Measurements from ENCODE around the gene PNPLA7.
"Not testable (repeated sequence)": the region's sequence is repeated elsewhere in the genome, so short reads cannot be mapped to it uniquely, and the experiment has no call there.

PNPLA7 gene

GRCh38 chr9:137478962-137479861, 71.0 kb downstream of the PNPLA7 start:
- DNase-seq (ENCODE audit: low read depth), result peak; percentile 20

DNA sequence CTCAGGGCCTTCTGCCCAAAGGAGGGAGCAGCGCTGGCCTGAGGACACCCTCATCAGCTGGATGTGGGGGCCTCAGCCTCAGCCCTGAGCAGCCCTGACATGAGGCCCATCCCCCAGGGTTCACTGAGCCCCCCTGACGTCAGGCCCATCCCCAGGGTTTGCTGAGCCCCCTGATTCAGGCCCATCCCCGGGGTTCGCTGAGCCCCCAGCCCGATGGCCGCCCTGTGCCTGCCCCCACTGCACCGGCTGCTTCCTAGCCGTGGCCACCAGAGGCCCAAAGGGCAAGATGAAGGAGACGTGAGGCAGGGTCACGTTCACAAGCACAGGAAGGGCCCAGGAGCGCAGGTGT, 71.6 kb downstream of the PNPLA7 start:
- DNase-seq (ENCODE audit: low read depth), result no peak

DNA sequence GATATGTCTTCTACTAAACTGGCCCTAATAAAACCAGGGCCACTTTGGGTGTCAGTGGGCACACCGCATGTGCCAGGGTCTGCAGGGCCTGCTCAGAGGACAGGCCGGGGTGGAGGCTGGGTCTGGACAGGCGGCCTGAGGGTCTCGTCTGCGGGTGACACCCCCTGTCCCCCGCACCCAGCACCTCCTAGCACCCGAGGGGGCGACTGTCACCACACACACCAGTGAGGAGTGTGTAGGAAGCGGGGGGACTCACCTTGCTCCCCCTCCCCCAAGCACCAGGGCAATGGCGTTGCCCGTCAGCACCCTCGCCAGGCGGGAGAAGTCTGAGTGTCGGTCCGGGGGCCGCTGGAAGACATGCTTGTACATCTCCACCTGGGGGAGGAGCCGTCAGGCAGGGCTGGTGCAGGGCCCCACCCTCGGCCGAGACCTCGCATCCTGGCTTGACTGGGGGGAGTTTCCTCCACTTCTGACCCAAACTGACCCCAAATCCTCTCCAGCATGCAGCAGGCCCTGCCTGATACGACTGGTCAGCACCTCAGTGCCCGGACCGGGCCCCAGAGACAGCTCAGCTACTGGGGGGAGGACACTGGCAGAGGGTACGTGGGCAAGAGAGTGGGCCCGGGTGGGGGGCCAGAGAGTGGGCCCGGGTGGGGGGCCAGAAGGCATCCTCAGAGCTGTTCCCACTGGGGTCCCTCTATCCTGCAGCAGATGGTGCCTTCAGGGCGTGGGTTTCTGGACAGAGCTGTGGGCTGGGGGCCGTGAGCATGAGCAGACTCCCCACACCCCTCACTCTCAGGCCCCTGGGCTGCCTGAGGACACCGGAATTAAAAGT, 72.2 kb downstream of the PNPLA7 start:
- DNase-seq (ENCODE audit: low read depth), result no peak

DNA sequence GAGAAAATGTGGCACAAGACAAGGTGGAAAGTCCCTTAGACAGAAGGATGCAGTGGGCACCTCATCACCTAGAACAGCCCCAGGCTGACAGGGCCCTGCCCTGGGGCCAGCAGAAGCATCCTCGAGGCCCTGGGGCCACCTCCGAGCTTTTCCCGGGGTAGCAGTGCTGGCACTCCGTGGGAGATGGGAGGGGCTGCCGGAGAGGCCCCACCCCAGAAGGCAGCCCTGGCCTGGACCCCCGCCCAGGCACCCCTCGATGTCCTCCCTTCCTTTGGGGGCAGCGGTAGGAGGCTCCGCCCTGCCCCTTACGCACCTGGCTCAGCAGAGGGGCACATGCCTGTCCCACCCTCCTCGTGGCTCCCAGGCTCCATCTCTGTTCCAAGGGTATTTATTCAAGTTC, 73.3 kb downstream of the PNPLA7 start:
- DNase-seq (ENCODE audit: low read depth), result no peak

DNA sequence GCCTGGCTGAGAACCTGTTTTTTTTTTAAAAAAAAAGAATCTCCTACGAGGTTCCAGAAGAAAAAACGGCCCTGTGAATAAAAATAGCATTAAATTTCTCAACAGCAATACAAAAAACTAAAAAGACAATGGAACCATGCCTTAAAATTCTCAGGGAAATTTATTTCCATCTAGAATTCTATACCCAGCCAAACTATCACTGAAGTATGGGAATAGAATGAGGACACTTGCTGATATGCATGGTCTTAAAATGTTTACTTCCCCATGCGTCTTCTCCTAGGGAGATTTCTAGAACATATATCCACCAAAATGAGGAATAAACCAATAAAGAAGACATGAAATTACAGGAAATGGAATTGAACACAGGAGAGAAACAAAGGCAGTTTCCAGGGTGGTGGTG, 74.5 kb downstream of the PNPLA7 start:
- DNase-seq (ENCODE audit: low read depth), result no peak

GRCh38 chr9:137474271-137474670, 75.9 kb downstream of the PNPLA7 start:
- no peak for DNase-seq (ENCODE audit: low read depth)

DNA sequence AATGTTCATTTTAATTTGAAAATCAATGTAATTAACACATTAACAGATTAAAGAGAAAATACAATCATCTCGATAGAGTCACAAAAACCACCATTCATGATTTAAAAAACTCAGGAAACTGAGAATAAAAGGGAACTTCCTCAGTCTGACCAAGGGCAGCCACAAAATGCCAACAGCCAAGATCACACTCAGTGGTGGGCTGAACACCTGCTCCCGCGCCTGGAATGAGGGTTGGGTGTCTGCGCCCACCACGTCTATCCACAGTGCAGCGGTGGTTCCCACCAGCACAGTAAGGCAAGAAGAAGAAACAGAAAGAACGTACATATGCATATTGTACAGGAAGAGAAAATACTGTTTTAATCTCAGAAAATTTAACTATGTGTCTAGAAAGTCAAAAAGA, 79.4 kb downstream of the PNPLA7 start:
- no peak for DNase-seq (ENCODE audit: low read depth)

GRCh38 chr9:137467896-137468295, 82.3 kb downstream of the PNPLA7 start:
- no peak for DNase-seq (ENCODE audit: low read depth)

- no peak for DNase-seq (ENCODE audit: low read depth)
Measured at GRCh38 chr9:137467161-137467581, 83.0 kb downstream of the PNPLA7 start.

GRCh38 chr9:137466389-137467085, 83.7 kb downstream of the PNPLA7 start:
- DNase-seq (ENCODE audit: low read depth), result not testable (repeated sequence)

DNA sequence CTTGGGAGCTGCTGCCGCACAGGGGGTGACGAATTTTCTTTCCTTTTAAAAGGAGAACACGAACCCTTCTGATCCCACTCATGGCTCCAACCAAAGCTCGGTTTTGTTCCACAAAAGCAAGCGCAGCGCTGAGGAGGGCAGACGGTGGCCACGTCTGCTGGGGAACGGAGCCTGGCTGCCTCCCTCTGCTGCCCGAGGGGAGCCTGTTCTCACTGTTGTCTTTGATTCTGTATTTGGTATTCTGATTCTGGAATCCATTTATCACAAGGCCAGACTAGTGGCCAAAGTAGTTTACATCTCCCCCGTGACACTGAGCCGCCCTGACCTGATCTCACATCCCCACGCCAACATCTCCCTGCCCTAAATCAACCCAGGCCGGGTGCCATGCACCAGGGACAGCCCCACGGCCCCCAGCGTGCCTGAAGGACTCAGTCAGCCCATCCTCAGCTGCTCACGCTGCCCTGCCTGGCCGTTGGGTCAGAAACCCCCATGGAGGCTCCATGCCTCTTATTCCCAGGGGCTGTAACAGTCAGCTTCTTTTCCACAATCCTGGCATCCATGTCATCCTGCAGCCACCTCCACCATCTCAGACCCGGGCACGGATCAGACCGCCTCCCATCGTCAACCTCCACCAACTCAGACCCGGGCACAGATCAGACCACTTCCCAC, 84.3 kb downstream of the PNPLA7 start:
- no peak for DNase-seq (ENCODE audit: low read depth)

DNA sequence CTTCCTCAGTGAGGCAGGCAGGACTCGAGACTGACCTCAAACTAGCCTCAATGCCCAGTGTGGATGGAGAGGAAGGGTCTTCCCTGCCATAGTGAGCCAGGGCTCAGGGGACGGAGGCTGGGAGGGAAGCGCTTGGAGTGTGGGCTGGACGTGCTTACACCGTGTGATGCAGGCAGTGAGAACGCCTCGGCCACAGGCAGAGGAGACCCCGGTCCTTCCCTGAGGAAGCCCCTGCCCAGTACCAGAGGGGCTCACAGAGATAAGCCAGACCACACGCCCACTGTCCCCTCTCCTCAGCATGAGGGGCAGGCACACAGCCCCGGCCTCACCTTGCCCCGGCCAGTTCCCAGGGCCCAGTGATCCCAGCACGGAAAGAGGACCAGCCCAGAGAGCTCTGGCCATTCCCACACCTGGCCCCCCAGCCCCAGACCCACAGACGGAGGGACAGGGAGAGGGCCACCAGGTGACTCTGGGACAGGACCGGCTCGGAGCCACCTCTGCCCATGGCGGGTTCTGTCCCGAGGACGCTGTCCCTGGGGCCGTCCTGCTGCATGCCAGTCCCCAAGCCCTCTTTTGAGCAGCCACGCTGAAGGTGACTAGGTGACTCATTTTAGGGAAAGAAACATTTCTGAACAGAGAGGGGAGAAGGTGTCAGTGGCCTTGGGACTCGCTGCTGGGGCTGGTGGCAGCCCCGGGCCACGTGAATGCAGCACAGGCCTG, 85.0 kb downstream of the PNPLA7 start:
- DNase-seq (ENCODE audit: low read depth), result no peak

- no peak for DNase-seq (ENCODE audit: low read depth)
Measured at GRCh38 chr9:137464291-137464999, 85.8 kb downstream of the PNPLA7 start.

GRCh38 chr9:137463931-137464290, 86.3 kb downstream of the PNPLA7 start:
- no peak for DNase-seq (ENCODE audit: low read depth)

DNA sequence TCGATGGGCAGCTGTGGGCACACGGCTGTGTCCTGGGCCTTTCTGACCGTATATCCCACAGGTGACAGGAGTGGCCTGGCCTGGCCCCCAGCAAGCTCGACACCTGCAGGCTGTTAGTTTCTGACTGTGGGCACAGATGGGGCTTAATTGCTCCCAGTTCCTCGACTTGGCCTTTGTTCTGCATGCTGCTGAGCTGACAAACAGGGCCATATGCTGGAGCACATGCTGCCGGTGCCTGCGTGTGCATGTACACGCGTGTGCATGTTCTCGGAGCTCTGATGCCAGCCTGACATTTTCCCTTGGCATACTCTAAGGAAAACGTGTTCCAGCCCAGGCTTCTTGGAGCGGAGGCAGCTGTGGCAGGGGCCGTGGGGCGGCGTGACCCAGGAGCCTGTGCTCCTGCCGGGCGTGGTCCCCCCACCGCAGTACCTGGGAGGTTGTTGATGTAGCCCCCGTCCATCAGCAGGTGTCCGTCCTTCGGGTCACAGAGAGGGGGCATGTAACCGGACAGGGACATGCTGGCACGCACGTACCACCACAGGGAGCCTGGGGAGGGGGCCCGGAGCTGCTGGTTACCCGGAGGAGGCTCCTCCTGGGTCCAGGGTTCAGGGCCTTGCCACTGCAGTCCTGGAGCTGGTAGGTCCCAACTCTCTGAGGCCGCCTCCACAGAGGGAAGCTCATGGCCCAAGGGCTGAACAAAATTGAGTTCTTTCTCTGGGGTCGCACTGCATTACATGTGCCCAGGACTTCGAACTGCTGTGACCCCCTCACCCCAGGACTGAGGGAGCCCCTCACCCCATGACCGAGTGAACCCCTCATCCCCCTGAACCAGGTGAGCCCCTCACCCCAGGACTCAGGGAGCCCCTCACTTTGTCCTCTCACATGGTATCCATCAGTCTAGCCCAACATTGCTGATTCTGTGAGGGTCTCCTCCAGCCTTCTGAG, 86.9 kb downstream of the PNPLA7 start:
- no peak for DNase-seq (ENCODE audit: low read depth)

DNA sequence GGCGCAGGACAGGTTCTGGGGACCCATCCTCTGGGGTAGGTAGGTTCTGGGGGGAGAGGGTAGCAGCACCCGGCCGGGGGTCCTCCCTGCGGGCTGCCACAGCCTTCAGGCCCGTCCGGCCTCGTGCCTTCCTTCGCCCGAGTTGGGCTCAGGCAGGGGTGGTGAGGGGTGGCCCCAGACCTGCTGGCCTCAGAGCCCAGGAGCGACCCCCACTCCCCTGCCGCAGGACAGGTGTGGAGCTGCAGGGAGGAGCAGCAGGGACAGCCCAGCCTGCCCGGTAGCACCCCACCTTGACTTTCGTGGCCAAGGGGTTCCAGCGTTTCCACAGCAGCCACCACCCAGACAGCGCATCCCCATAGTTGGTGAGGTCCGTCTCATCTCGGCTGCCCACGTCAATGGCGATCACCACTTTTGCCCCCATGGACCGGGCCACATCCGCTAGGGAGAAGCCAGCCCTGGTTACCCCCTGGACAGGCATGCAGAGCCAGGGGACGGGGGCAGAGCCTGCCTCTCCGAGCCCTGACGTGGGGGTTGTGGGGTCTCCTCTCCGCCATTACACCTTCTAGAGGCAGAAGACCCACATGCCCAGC, 87.7 kb downstream of the PNPLA7 start:
- DNase-seq (ENCODE audit: low read depth), result no peak

DNA sequence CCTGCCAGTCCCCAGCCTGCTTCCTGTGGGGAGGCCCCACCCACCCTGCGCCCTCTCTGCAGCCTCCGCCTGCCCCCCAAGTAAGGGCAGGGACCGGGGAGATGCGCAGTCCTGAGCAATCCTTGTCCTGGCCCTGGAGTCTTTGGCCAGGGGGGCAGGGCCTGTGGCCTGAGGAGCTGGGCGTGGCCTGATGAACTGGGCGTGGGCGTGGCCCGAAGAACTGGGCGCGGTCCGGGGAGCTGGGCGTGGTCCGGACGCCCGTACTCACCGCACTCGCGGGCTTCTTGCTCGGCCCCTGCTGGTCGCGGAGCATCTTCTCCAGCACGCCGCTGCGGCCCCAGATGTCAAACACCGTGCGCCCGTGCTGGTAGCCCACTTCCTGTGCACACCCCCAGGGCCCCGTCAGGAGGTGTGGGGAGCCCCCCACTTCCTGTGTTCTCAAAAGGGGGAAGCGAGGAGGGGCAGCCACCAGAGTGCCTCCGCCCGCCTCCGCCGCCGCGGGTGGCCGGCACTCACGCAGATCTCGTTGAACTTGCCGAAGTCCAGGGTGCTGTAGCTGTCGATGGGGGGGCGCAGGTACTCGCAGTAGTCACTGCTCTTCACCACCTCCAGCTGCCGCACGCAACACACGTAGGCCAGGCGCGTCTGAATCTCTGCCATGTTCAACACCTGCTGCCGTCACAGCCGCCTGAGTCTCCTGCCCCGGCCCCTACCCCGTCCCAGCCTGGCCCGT, 88.4 kb downstream of the PNPLA7 start:
- no peak for DNase-seq (ENCODE audit: low read depth)

DNA sequence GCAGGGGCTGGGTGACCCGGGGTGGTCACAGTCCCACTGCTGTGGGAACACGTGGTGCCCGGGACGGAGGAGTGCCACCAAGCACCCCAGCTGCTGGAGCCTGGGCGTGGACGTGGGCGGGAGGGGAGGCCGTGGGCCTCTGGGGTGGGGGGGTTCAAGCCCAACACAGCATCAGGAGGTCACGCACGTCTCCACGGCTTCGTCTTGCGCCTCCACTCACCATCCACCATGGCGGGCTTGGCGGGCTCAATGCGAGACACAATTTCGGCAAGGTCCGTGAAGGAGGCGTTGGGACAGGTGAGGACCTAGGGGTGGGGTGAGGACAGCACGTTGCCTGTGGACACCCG, 88.9 kb downstream of the PNPLA7 start:
- no peak for DNase-seq (ENCODE audit: low read depth)

Measured in GM04504 (cell line).